DMS53 treated with DMSO at 0.1 percent for 48 hours (cell line): ENCODE data around the gene BMPR1A.

Experiments
- DNase-seq: peaks from one replicate; lab custom pipeline; 2025; ENCODE audit not compliant: unreplicated experiment; lab: John Stamatoyannopoulos, UW

Gene BMPR1A

GRCh38 chr10:86759073-86759672 is 2.8 kb downstream of the BMPR1A start:
- DNase-seq: peak; percentile 47

- no peak for DNase-seq
Observed at GRCh38 chr10:86763404-86763803, 7.0 kb downstream of the BMPR1A start.

- no peak for DNase-seq
Observed at GRCh38 chr10:86765548-86765947, 9.1 kb downstream of the BMPR1A start.

GRCh38 chr10:86768412-86769062 is 12.1 kb downstream of the BMPR1A start:
- DNase-seq: no peak

- DNase-seq: no peak
Observed at GRCh38 chr10:86769991-86770390, 13.6 kb downstream of the BMPR1A start.

GRCh38 chr10:86770412-86770960 is 14.1 kb downstream of the BMPR1A start:
- DNase-seq: no peak

GRCh38 chr10:86773498-86773897 is 17.1 kb downstream of the BMPR1A start:
- no peak for DNase-seq

GRCh38 chr10:86775056-86775869 is 18.8 kb downstream of the BMPR1A start:
- DNase-seq: no peak

- DNase-seq: no peak
Observed at GRCh38 chr10:86775870-86776180, 19.4 kb downstream of the BMPR1A start.

GRCh38 chr10:86779220-86780017 is 23.0 kb downstream of the BMPR1A start:
- no peak for DNase-seq

- DNase-seq: no peak
Observed at GRCh38 chr10:86782701-86783418, 26.4 kb downstream of the BMPR1A start.

- no peak for DNase-seq
Observed at GRCh38 chr10:86785037-86785436, 28.6 kb downstream of the BMPR1A start.

- no peak for DNase-seq
Observed at GRCh38 chr10:86785968-86786367, 29.5 kb downstream of the BMPR1A start.

- no peak for DNase-seq
Observed at GRCh38 chr10:86786368-86786767, 29.9 kb downstream of the BMPR1A start.

GRCh38 chr10:86790394-86790793 is 34.0 kb downstream of the BMPR1A start:
- no peak for DNase-seq

- DNase-seq: no peak
Observed at GRCh38 chr10:86792461-86793167, 36.2 kb downstream of the BMPR1A start.

GRCh38 chr10:86793696-86794095 is 37.3 kb downstream of the BMPR1A start:
- DNase-seq: no peak

GRCh38 chr10:86795353-86795752 is 38.9 kb downstream of the BMPR1A start:
- DNase-seq: no peak

- DNase-seq: no peak
Observed at GRCh38 chr10:86798025-86798424, 41.6 kb downstream of the BMPR1A start.

- no peak for DNase-seq
Observed at GRCh38 chr10:86798611-86799010, 42.2 kb downstream of the BMPR1A start.
